Jurkat, Clone E6-1 (cell line): ENCODE results near the gene NRAP. TPM values are rescaled to one million over a fixed set of nuclear protein-coding genes. Genes with fewer than 3 reads are reported as not detected.

Source experiments
- DNase-seq: peaks from one replicate; pipeline ENCODE4 v3.0.0-alpha.2; 2011; ENCODE audit warnings: low read depth, low spot score
- H3K4me3 ChIP-seq: 2 replicates; pipeline ENCODE4 v1.5.1; 2011; ENCODE audit warnings: mild to moderate bottlenecking, low read length, control low read depth, moderate library complexity
- polyA plus RNA-seq: library from polyadenylated mRNA; unstranded; fragments of >200 nt; gene quantifications from one replicate; pipeline ENCODE4 v1.2.1, GENCODE V29; 2012; ENCODE audit warnings: missing spikeins; ENCODE audit not compliant: insufficient read length, insufficient read depth

Gene NRAP, protein sequence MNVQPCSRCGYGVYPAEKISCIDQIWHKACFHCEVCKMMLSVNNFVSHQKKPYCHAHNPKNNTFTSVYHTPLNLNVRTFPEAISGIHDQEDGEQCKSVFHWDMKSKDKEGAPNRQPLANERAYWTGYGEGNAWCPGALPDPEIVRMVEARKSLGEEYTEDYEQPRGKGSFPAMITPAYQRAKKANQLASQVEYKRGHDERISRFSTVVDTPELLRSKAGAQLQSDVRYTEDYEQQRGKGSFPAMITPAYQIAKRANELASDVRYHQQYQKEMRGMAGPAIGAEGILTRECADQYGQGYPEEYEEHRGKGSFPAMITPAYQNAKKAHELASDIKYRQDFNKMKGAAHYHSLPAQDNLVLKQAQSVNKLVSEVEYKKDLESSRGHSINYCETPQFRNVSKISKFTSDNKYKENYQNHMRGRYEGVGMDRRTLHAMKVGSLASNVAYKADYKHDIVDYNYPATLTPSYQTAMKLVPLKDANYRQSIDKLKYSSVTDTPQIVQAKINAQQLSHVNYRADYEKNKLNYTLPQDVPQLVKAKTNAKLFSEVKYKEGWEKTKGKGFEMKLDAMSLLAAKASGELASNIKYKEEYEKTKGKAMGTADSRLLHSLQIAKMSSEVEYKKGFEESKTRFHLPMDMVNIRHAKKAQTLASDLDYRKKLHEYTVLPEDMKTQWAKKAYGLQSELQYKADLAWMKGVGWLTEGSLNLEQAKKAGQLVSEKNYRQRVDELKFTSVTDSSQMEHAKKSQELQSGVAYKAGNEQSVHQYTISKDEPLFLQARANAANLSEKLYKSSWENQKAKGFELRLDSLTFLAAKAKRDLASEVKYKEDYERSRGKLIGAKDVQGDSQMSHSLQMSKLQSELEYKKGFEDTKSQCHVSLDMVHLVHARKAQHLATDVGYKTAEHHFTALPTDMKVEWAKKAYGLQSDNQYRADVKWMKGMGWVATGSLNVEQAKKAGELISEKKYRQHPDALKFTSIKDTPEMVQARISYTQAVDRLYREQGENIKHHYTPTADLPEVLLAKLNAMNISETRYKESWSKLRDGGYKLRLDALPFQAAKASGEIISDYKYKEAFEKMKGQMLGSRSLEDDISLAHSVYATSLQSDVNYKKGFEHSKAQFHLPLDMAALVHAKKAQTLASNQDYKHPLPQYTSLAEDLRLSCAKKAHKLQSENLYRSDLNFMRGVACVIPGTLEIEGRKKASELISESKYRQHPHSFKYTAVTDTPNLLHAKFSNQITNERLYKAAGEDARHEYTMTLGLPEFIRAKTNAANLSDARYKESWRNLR (N-terminal part only)
- polyA plus RNA-seq, result not detected

GRCh38 chr10:113663908-113664307 lies at the start of gene NRAP:
Gene NRAP (minus strand): TSS chr10:113664041. CDS start chr10:113663882, 159 bp downstream.
- no peak for DNase-seq

GRCh38 chr10:113713640-113713982 lies 49.8 kb upstream of the NRAP start:
- no peak for DNase-seq
- H3K4me3 ChIP-seq, result no peak overlapping the region

More at GRCh38 chr10:113663908-113664307, at the start of gene NRAP:
- no peak within 1 kb of the TSS for H3K4me3 ChIP-seq

DNA sequence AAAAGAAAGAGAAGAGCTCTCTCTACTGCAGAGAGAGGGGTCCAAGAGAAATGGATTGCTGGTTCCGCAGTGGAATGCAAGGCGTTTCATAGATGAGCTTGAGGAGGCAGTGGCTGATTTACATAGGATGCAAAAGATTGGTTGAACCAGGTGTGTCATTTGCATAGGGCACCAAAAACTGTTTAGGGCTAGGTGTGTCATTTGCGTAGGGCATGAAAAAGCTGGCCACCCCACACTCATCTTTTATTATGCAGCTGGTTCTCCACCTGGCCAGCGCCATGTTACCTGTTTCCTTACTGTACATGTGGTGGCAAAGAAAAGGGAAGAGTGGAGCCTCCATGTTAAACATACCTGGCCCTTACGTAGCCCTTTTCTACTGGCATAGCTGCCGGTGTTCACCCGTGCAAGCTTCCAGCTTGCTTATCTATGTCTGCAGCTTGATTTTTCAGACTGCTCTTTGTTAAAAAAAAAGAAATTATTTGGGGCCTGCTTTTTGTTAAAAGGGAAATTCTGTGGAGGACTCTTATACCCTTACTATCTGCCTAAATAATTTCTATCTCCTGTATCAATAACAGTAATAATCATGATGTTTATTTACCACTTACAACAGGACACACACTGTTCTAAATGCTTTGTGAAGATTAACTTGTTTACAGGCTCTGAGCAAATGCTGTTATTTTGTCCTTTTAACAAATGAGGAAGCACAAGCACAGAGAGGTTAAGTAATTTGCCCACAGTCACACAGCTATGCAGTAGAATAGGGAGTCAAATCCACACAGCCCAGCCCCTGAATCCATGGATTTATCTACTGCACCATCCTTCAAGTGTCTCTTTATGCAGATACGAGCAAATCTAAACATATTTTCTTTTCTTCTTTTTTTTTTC lies 49.2 kb upstream of the NRAP start:
- H3K4me3 ChIP-seq, result no peak overlapping the region
- no peak for DNase-seq

GRCh38 chr10:113712024-113712423 lies 48.2 kb upstream of the NRAP start:
- no peak overlapping the region for H3K4me3 ChIP-seq
- DNase-seq, result no peak

- DNase-seq, result no peak
- no peak overlapping the region for H3K4me3 ChIP-seq
These were observed 47.3 kb upstream of the NRAP start for GRCh38 chr10:113711142-113711541.

DNA sequence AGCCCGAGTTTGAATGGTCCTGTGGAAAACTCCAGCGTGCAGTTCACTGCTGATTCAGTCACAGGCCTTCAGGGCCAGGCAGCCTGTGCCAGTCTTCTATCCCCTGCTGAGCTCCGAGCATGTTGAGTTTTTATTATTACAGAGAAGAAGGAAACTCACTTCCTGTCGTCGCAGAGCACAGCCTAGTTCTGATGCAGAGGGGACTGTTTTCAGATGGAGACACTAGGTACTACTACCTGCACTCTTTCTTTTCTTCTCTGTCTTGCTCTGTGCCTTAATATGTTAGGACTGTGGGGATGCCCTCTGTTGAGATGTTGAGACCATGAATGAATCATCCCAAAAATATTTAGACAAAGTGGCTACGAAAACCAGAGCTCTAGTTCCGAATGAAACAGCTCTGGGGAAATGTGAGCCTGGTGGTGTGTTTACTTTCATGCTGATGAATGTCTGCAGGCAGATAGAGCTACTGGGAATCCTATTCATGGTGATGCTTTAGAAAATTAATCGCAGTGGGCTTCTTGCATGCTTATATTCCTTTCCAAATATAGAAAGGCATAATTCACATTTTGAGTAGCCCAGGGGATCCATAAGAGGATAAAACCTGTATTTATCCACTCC lies 45.5 kb upstream of the NRAP start:
- DNase-seq, result no peak

GRCh38 chr10:113708640-113709039 lies 44.8 kb upstream of the NRAP start:
- H3K4me3 ChIP-seq, result no peak overlapping the region
- no peak for DNase-seq

More for the DNA sequence above, 45.5 kb upstream of the NRAP start:
- H3K4me3 ChIP-seq, result no peak overlapping the region

GRCh38 chr10:113706623-113707022 lies 42.8 kb upstream of the NRAP start:
- no peak for DNase-seq
- no peak overlapping the region for H3K4me3 ChIP-seq

- no peak overlapping the region for H3K4me3 ChIP-seq
- DNase-seq, result no peak
These were observed 41.5 kb upstream of the NRAP start for GRCh38 chr10:113705344-113705652.

GRCh38 chr10:113704637-113705343 lies 40.9 kb upstream of the NRAP start:
- DNase-seq, result no peak
- no peak overlapping the region for H3K4me3 ChIP-seq

- no peak for DNase-seq
- H3K4me3 ChIP-seq, result no peak overlapping the region
These were observed 33.8 kb upstream of the NRAP start for GRCh38 chr10:113697595-113697994.

DNA sequence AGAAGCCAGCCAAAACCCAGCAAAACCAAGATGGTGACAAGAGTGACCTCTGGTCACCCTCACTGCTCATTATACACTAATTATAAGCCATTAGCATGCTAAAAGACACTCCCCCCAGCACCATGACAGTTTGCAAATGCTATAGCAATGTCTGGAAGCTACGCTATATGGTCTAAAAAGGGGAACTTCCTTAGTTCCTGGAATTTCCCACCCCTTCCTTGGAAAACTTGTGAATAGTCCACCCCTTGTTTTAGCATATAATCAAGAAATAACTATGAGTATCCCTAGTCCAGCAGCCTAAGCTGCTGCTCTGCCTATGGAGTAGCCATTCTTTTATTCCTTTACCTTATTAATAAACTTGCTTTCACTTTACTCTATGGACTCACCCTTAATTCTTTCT lies 31.9 kb upstream of the NRAP start:
- no peak for DNase-seq
- no peak overlapping the region for H3K4me3 ChIP-seq

GRCh38 chr10:113693348-113693747 lies 29.5 kb upstream of the NRAP start:
- no peak for DNase-seq
- H3K4me3 ChIP-seq, result no peak overlapping the region

GRCh38 chr10:113692271-113692670 lies 28.4 kb upstream of the NRAP start:
- no peak for DNase-seq
- H3K4me3 ChIP-seq, result no peak overlapping the region

DNA sequence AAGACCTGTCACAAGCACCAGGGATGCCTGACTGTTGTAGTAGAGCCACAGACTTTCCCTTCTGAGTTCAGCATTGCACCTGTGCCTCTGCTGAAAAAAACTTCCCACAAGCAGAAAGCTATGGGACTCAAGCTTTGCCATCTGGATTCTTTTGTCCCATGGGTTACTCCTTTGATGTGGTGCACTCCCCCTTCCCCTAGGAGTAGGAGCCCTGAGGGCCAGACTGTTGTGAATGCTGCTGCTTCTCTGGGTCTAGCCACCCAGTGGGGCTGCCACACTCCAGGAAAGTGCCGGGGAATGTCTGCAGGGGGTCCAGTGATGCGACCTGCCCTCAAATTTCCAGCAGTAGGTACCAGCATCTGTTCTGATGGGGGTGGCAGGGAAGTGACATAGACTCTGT lies 27.5 kb upstream of the NRAP start:
- DNase-seq, result no peak
- H3K4me3 ChIP-seq, result no peak overlapping the region

GRCh38 chr10:113690749-113691148 lies 26.9 kb upstream of the NRAP start:
- no peak for DNase-seq
- no peak overlapping the region for H3K4me3 ChIP-seq

- no peak for DNase-seq
- no peak overlapping the region for H3K4me3 ChIP-seq
These were observed 25.7 kb upstream of the NRAP start for GRCh38 chr10:113689574-113689973.

DNA sequence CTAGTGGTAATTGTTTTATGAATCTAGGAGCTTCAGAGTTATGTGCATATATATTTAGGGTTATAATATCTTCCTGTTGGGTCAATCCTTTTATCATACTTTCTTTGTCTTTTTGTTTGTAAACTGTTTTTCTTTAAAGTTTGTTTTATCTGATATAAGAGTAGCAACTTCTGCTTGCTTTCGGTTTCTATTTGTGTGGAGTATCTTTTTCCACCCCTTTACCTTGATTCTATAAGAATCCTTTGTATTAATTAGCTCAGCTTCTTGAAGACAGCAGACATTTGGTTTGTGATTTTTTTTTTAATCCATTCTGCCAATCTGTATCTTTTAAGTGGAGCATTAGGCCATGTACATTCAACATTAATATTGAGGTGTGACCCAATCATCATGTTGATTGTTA lies 25.2 kb upstream of the NRAP start:
- no peak overlapping the region for H3K4me3 ChIP-seq
- DNase-seq, result no peak
